Osteoblast (primary cell): ENCODE data around the gene MICAL3. TPM values are rescaled to one million over a fixed set of nuclear protein-coding genes. Genes with fewer than 3 reads are reported as not detected.

Experiments
- DNase-seq: peaks from one replicate; pipeline ENCODE4 v3.0.0; 2011; ENCODE audit warnings: low spot score, mixed read lengths; ENCODE audit not compliant: insufficient read length; ENCODE audit errors: missing footprints
- H2AFZ ChIP-seq: 2 replicates; pipeline ENCODE4 v1.6.0; 2011; ENCODE audit warnings: mild to moderate bottlenecking, low read length
- H3K27ac ChIP-seq: 2 replicates; pipeline ENCODE4 v1.5.1; 2011; ENCODE audit warnings: mild to moderate bottlenecking, low read depth, low read length, moderate library complexity
- H3K27me3 ChIP-seq: 2 replicates; pipeline ENCODE4 v1.6.0; 2012; ENCODE audit warnings: mild to moderate bottlenecking, control low read depth, inconsistent platforms, low read length, moderate library complexity; ENCODE audit not compliant: insufficient read depth
- H3K36me3 ChIP-seq: 2 replicates; pipeline ENCODE4 v1.5.1; 2011; ENCODE audit warnings: mild to moderate bottlenecking, low read length, control low read depth, moderate library complexity; ENCODE audit not compliant: insufficient read depth
- H3K4me1 ChIP-seq: 2 replicates; pipeline ENCODE4 v1.5.1; 2011; ENCODE audit warnings: mild to moderate bottlenecking, low read length, control low read depth, moderate library complexity; ENCODE audit not compliant: insufficient read depth
- H3K4me2 ChIP-seq: 2 replicates; pipeline ENCODE4 v1.6.0; 2011; ENCODE audit warnings: mild to moderate bottlenecking, low read length; ENCODE audit not compliant: insufficient read depth
- H3K4me3 ChIP-seq: fragments of 200-600 bp; sonication (generic); 3 replicates; pipeline ENCODE4 v1.5.1; 2012; ENCODE audit warnings: mild to moderate bottlenecking, low read length, inconsistent platforms; ENCODE audit not compliant: insufficient read depth
- H3K79me2 ChIP-seq: 2 replicates; pipeline ENCODE4 v1.6.0; 2012; ENCODE audit warnings: mild to moderate bottlenecking, low read length, control low read depth, inconsistent platforms; ENCODE audit not compliant: insufficient read depth
- H3K9me3 ChIP-seq: 2 replicates; pipeline ENCODE4 v1.5.1; 2011; ENCODE audit warnings: low read depth, low read length, control low read depth
- H4K20me1 ChIP-seq: 2 replicates; pipeline ENCODE4 v1.6.0; 2012; ENCODE audit warnings: mild to moderate bottlenecking, low read length, control low read depth; ENCODE audit not compliant: insufficient read depth
- CTCF ChIP-seq: IDR thresholded peaks from 2 replicates; pipeline ENCODE4 v1.5.1; 2011; ENCODE audit warnings: mild to moderate bottlenecking, low read depth, low read length, moderate library complexity; ENCODE audit errors: extremely low read depth
- total RNA-seq: library from RNA; depleted of rRNA; stranded (reverse); fragments of >200 nt; gene quantifications from 2 replicates; pipeline ENCODE4 v1.2.3, GENCODE V29; 2012

MICAL3 gene
- total RNA-seq, 1 donor: 35.1 TPM

DNA sequence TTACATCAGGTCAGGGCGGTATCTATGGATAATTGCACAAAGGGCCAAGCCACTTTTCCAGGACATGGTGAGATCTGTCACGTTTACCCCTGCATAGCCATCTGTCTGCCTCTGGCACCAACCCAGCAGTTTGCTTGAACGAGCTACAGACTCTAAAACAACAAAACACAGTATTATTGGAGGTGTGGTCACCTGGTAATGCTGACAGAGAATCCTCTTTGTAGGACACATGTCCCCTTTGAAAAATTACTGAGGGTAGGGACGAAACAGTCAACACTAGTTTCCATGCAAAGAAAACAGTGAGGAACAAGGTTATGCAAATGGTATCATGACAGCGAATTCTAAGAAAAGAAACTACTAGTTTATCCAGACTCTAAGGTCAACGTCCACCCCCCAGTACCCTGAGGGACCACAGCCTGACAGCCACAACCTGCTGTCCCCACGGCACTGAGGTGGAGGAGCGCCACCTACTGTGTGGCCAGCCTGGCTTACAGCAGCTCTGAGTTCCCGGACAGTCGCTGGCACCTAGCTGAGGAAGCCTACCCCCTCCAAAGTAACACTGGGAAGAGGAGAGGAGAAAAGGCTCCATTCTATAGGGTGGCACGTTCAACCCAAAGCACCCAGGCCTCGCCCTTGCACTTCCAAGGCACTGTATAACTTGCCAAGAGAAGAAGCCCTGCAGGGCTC is 132.7 kb downstream of the MICAL3 start:
- peak; percentile 24 for TF ChIP-seq CTCF
- Histone ChIP-seq H2AFZ (no peak overlapping the region), H3K4me2 (no peak overlapping the region), H3K27ac (peak overlapping the region; percentile 2), H4K20me1 (peaks cover 5% of the 10 kb centered on the region), H3K4me1 (peaks cover 9% of the 10 kb centered on the region), H3K27me3 (no peaks in the 10 kb centered on the region), H3K36me3 (peaks cover 56% of the 10 kb centered on the region), H3K4me3 (no peak overlapping the region), H3K9me3 (no peaks in the 10 kb centered on the region), H3K79me2 (peaks cover 5% of the 10 kb centered on the region)
- no peak for DNase-seq

GRCh38 chr22:17890892-17891291 is 133.5 kb downstream of the MICAL3 start:
- Histone ChIP-seq H3K27ac (peak overlapping the region; percentile 54), H3K9me3 (no peaks in the 10 kb centered on the region), H3K4me1 (peaks cover 9% of the 10 kb centered on the region), H4K20me1 (peaks cover 5% of the 10 kb centered on the region), H3K36me3 (peaks cover 53% of the 10 kb centered on the region), H3K27me3 (no peaks in the 10 kb centered on the region), H3K4me2 (no peak overlapping the region), H3K4me3 (no peak overlapping the region), H3K79me2 (peaks cover 5% of the 10 kb centered on the region), H2AFZ (no peak overlapping the region)
- no peak for DNase-seq
- TF ChIP-seq CTCF: no peak

DNA sequence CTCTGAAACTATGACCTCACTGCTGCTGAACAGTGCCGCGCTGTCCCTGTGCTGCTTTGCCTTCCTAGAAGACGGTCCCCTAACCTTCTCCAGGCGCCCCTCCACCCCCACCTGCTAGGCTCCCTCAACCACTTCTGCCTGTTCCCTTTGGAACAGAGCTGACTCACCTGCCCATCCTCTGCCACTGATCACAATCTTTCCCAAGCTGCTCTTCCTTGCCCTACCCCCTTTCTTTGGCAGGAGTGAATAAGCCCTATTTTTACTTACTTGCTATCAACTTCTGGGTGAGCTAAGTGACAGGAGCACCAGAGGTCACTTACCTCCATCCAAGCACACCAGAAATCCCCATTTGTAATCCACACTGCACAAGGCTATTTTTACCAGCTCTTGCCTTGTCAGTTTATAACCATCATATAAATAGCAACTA is 134.1 kb downstream of the MICAL3 start:
- DNase-seq: no peak
- Histone ChIP-seq H3K36me3 (peaks cover 53% of the 10 kb centered on the region), H3K4me1 (peaks cover 9% of the 10 kb centered on the region), H3K4me2 (no peak overlapping the region), H2AFZ (no peak overlapping the region), H3K9me3 (no peaks in the 10 kb centered on the region), H3K79me2 (peaks cover 5% of the 10 kb centered on the region), H3K4me3 (no peak overlapping the region), H4K20me1 (peaks cover 5% of the 10 kb centered on the region), H3K27ac (peak overlapping the region; percentile 54), H3K27me3 (no peaks in the 10 kb centered on the region)
- no peak for TF ChIP-seq CTCF

DNA sequence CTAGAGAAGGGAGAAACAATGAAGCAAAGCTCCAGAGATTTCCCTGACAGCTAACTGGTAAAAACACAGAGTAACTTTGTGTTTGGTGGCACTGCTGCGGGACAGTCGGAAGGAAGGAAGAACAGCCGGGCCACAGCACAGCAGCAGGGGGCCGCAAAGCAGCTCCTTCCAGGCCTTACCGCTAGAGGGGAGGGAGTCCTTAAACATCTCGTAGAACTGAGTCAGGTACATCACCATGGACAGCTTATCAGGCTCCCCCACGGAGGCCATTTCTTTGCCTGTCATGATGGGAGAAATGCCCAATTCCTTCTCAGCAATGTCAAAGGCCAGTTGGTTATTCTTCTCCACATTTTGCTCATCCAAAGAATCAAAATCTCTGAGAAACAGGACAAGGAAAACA is 135.5 kb downstream of the MICAL3 start:
- Histone ChIP-seq H3K9me3 (no peaks in the 10 kb centered on the region), H3K4me1 (peaks cover 9% of the 10 kb centered on the region), H3K4me3 (no peak overlapping the region), H3K36me3 (peaks cover 49% of the 10 kb centered on the region), H3K27me3 (no peaks in the 10 kb centered on the region), H4K20me1 (peaks cover 5% of the 10 kb centered on the region), H2AFZ (no peak overlapping the region), H3K27ac (no peak overlapping the region), H3K79me2 (peaks cover 5% of the 10 kb centered on the region), H3K4me2 (no peak overlapping the region)
- DNase-seq: no peak
- no peak for TF ChIP-seq CTCF
